Lung (tissue), 12 donors: ENCODE results near the gene WDFY1. TPM values are rescaled to one million over a fixed set of nuclear protein-coding genes. Genes with fewer than 3 reads are reported as not detected.

Experiments used
- ATAC-seq: fragments of 200-7000 bp; cut with Tn5 transposase; one replicate; pipeline ENCODE4 v1.9.1; 2020; ENCODE audit warnings: moderate number of reproducible peaks; ENCODE audit not compliant: insufficient read depth, low FRiP score
- DNase-seq, 3 donors: peaks; one replicate each; pipeline ENCODE4 v3.0.0-alpha.2; 2013 to 2017
- H3K27ac ChIP-seq, 2 donors: one replicate each; pipeline ENCODE4 v1.5.1; 2013; ENCODE audit warnings: mild to moderate bottlenecking in 2 of 2, moderate library complexity in 2 of 2, control low read depth in 1 of 2, inconsistent platforms in 1 of 2, low read depth in 1 of 2, low read length in 1 of 2
- H3K27me3 ChIP-seq, 3 donors: one replicate each; pipeline ENCODE4 v1.5.1; 2013; ENCODE audit warnings: low read length in 2 of 3; ENCODE audit not compliant: control insufficient read depth in 3 of 3, insufficient read depth in 3 of 3
- H3K36me3 ChIP-seq, 4 donors: one replicate each; pipeline ENCODE4 v1.5.1; 2013; ENCODE audit warnings: low read length in 4 of 4, mild to moderate bottlenecking in 1 of 4, moderate library complexity in 1 of 4; ENCODE audit not compliant: control insufficient read depth in 4 of 4, insufficient read depth in 4 of 4
- H3K4me1 ChIP-seq, 5 donors: one replicate each; pipeline ENCODE4 v1.5.1; 2013; ENCODE audit warnings: low read length in 5 of 5, mild to moderate bottlenecking in 2 of 5, moderate library complexity in 1 of 5; ENCODE audit not compliant: control insufficient read depth in 5 of 5, insufficient read depth in 5 of 5
- H3K4me3 ChIP-seq: one replicate; pipeline ENCODE4 v1.5.1; 2013; ENCODE audit warnings: mild to moderate bottlenecking, control low read depth, moderate library complexity
- H3K9ac ChIP-seq, 2 donors: one replicate each; pipeline ENCODE4 v1.5.1; 2013; ENCODE audit warnings: low read length in 2 of 2, control low read depth in 1 of 2; ENCODE audit not compliant: insufficient read depth in 1 of 2
- H3K9me3 ChIP-seq, 4 donors: one replicate each; pipeline ENCODE4 v1.5.1; 2013; ENCODE audit warnings: low read length in 3 of 4, mild to moderate bottlenecking in 1 of 4, moderate library complexity in 1 of 4; ENCODE audit not compliant: control insufficient read depth in 4 of 4, insufficient read depth in 3 of 4
- WGBS, 2 donors: extraction: QIAGEN DNeasy Blood & Tissue Kit; methylation state at CpG; one replicate each; pipeline ENCODE4 v1.1.7; 2013; 5-methylcytosine and 5-hydroxymethylcytosine counted together
- polyA plus RNA-seq, 2 donors: library from polyadenylated mRNA; stranded (reverse); fragments of 200-250 nt; gene quantifications; one replicate each; pipeline ENCODE4 v1.2.1, GENCODE V29; 2013
- total RNA-seq, 2 donors: library from RNA; depleted of rRNA in 1 of 2; stranded (reverse); fragments of >200 nt in 1 of 2; gene quantifications; one replicate each; pipeline ENCODE4 v1.2.1, GENCODE V29; 2014 to 2021
- TF ChIP-seq, protein P1 (sequence below): IDR thresholded peaks from 2 replicates; pipeline ENCODE4 v1.5.1; 2012; ENCODE audit warnings: mild to moderate bottlenecking; ENCODE audit errors: control extremely low read depth, extremely low read depth
- donor health status: control.
- donor health status: control.
- donor health status: Bipolar disorder and iron deficiency.
- donor health status: healthy.
- donor health status: DM: yes; HTN: yes; CAD: no.

Gene WDFY1
- total and polyA plus RNA-seq, 4 donors, result 14.5 to 90.9 (median 30.8) TPM

DNA sequence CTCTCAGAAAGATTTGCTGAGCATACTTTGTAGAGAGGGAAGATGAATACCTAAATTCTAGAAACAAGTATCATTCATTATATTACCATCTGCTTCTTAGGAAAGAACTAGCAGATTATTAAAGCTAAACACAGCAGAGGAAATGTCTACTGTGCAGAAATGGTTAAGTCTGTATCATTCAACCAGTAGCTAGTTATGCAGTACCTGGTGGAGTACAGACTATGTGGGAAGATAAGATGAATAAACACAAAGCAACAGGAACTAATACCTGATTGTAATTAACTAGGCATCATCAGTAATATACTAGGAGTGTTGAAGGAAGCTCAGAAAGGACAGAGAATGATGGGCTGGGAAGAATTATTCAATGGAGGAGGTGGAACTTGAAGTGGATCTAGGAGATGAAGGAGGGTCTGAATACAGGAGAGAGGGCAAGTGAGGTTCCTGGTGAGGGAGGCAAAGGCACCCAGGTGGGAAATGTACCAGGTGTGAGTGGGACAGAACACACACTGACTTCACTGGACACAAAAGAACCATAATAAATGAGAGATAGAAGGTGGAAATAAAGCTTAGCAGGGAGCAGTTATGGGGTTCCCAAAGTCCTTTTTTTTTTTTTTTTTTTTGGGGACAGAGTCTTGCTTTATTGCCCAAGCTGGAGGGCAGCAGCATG, 9.5 kb downstream of the WDFY1 start:
- H3K27me3 ChIP-seq, result no peaks in the 10 kb centered on the region
- H3K9ac ChIP-seq, result no peak overlapping the region
- H3K27ac ChIP-seq, result no peak overlapping the region
- peaks cover 0 to 1% (median 0%) of the 10 kb centered on the region in 4 donors for H3K36me3 ChIP-seq
- no peaks in the 10 kb centered on the region for H3K9me3 ChIP-seq
- H3K4me1 ChIP-seq, result peaks cover 5 to 47% (median 16%) of the 10 kb centered on the region in 5 donors
- no peak overlapping the region for H3K4me3 ChIP-seq
- ATAC-seq (no peak), DNase-seq (no peak)
- TF ChIP-seq, protein P1, sequence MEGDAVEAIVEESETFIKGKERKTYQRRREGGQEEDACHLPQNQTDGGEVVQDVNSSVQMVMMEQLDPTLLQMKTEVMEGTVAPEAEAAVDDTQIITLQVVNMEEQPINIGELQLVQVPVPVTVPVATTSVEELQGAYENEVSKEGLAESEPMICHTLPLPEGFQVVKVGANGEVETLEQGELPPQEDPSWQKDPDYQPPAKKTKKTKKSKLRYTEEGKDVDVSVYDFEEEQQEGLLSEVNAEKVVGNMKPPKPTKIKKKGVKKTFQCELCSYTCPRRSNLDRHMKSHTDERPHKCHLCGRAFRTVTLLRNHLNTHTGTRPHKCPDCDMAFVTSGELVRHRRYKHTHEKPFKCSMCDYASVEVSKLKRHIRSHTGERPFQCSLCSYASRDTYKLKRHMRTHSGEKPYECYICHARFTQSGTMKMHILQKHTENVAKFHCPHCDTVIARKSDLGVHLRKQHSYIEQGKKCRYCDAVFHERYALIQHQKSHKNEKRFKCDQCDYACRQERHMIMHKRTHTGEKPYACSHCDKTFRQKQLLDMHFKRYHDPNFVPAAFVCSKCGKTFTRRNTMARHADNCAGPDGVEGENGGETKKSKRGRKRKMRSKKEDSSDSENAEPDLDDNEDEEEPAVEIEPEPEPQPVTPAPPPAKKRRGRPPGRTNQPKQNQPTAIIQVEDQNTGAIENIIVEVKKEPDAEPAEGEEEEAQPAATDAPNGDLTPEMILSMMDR, result no peak

DNA sequence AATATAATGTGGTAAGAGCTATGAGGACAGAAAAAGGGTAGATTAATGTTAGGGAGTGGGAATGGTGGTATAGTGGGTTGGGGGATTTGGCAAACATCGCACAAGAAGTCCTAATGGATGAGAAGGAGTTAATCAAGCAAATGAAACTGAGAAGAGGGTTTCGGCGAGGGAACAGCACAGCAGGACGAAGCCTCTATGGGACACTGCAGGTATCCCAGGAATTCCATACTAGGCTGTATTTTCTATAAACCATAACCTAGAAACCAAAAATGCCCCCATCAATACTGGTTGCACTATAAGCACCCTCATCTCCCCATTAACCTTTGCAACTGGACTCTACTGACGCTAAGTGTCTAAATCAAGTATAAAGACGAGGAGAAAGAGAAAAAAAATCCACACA, 10.3 kb downstream of the WDFY1 start:
- H3K9ac ChIP-seq, result no peak overlapping the region
- H3K4me3 ChIP-seq, result no peak overlapping the region
- WGBS, 2 donors, result 74 to 81% methylated on average over 6 of the region's 6 CpGs
- DNase-seq (no peak), ATAC-seq (no peak)
- no peak overlapping the region for H3K27ac ChIP-seq
- H3K36me3 ChIP-seq, result peaks cover 0 to 1% (median 0%) of the 10 kb centered on the region in 4 donors
- H3K27me3 ChIP-seq, result no peaks in the 10 kb centered on the region
- peaks cover 8 to 54% (median 23%) of the 10 kb centered on the region in 5 donors for H3K4me1 ChIP-seq
- TF ChIP-seq, protein P1, result no peak
- no peaks in the 10 kb centered on the region for H3K9me3 ChIP-seq

DNA sequence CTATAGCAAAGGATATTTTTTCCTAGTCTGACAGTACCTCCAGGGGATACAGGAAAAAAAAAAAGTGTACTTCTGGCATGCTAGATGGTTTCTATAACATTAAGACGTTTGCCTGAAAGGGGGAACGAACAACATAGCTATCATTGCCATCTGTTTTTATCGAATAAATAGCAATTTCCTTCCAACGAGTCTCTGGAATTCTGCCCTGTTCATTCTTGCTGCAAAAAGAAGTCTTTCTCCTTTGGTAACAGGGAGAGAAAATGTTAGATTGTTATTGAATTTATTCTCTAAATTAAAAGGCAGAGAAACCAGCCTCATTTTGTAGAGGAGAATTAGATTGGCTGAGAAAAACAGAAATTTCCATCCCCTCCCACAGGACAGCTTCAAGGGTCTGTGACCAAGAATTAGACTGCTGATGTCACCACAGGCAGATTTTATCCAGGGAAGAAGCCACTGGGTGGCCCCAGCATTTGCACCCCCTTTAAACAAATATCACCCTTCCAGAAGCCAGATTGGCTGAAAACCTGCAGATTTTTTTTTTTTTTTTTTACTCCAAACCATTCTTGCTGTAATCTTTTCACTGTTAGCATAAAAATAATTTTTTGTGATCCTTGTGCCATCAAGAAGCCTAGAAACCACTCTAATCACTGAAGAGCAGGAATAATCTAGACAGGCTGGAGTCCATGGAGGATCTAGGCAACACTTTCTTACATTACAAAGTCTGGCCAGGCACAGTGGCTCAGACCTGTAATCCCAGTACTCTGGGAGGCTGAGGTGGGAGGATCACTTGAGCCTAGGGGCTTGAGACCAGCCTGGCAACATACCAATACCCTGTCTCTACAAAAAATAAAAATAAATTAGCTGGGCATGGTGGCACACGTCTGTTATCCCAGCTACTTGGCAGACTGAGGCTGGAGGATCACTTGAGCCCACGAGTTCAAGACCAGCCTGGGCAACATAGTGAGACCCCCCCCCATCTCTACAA, 12.0 kb downstream of the WDFY1 start:
- WGBS, 2 donors, result 56 to 61% methylated on average over 6 of the region's 6 CpGs
- Histone ChIP-seq H3K9me3 (no peaks in the 10 kb centered on the region), H3K36me3 (peaks cover 0 to 1% (median 0%) of the 10 kb centered on the region in 4 donors), H3K27ac (no peak overlapping the region), H3K4me3 (no peak overlapping the region), H3K4me1 (peaks cover 8 to 61% (median 23%) of the 10 kb centered on the region in 5 donors), H3K9ac (peak overlapping the region in 1 of 2 donors; percentile 23), H3K27me3 (no peaks in the 10 kb centered on the region)
- TF ChIP-seq, protein P1, result no peak
- peak in 2 of 3 donors; percentile 60 to 66 for DNase-seq
- ATAC-seq, result no peak
